HG03558 (cell line): ENCODE results near the gene TRIM61.

Experiments used
- ATAC-seq: cut with Tn5 transposase; IDR thresholded peaks from one replicate; pipeline ENCODE4 v1.9.1; 2021; ENCODE audit warnings: moderate number of reproducible peaks; ENCODE audit not compliant: unreplicated experiment; ENCODE audit errors: extremely low read depth

Gene TRIM61

DNA sequence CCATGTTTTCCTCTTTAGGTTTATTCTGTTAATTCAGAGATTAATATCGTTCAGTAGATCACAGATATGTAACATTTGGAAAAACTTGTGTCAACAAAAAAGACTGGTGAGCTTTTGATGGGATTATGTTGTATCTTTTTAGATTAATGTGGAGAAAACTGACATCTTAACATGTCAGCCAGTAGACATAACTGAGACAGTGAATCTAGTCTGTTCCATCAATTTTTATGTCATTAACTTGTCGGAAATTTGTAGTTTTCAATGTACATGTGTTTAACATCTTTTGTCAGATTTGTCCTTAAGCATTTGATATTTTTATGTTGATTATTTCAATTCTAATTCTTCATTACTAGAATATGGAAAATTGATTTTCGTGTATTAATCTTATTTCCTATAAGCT, 58.5 kb downstream of the TRIM61 start:
- ATAC-seq, result no peak
